ENCODE data around the gene APOD.

DNA sequence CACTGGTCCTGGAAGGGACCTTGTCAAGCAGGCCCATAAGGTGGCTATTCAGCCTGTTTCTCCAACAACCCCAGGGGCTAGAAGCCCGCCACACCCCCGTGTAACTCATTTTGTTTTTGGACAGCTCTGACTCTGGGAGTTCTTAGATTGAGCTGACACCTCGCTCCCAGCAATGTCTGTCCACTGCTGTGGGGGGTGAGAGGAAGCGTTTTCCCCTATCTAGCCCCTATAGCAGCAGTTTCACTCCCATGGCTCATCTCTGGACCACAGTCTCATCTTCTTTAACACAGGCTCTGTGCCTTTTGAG, 39.6 kb downstream of the APOD start:
- TF ChIP-seq ZNF837 (tag by site-specific recombination; IDR thresholded peaks at IDR 0.05) (no peak), REST (tag by site-specific recombination; IDR thresholded peaks at IDR 0.05) (no peak), ZSCAN23 (tag by site-specific recombination; IDR thresholded peaks at IDR 0.05) (no peak), ZNF658 (tag by site-specific recombination; IDR thresholded peaks at IDR 0.05) (no peak), ZNF16 (tag by site-specific recombination; IDR thresholded peaks at IDR 0.05; ENCODE audit: low read depth) (no peak), GLIS1 (tag by site-specific recombination; IDR thresholded peaks at IDR 0.05) (no peak), ZNF530 (tag by site-specific recombination; IDR thresholded peaks at IDR 0.05; ENCODE audit: low read depth) (no peak), SETDB1 (IDR thresholded peaks at IDR 0.05; ENCODE audit: insufficient read length, low read length) (no peak), ZNF19 (tag by site-specific recombination; IDR thresholded peaks at IDR 0.05; ENCODE audit: low read depth) (no peak)
- TF ChIP-seq, protein P1, sequence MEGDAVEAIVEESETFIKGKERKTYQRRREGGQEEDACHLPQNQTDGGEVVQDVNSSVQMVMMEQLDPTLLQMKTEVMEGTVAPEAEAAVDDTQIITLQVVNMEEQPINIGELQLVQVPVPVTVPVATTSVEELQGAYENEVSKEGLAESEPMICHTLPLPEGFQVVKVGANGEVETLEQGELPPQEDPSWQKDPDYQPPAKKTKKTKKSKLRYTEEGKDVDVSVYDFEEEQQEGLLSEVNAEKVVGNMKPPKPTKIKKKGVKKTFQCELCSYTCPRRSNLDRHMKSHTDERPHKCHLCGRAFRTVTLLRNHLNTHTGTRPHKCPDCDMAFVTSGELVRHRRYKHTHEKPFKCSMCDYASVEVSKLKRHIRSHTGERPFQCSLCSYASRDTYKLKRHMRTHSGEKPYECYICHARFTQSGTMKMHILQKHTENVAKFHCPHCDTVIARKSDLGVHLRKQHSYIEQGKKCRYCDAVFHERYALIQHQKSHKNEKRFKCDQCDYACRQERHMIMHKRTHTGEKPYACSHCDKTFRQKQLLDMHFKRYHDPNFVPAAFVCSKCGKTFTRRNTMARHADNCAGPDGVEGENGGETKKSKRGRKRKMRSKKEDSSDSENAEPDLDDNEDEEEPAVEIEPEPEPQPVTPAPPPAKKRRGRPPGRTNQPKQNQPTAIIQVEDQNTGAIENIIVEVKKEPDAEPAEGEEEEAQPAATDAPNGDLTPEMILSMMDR (tag by site-specific recombination; IDR thresholded peaks at IDR 0.05): no peak

Measured in HEK293 (cell line).